Neural cell (in vitro differentiated cells): ENCODE data around the gene CPHXL2. TPM values are rescaled to one million over a fixed set of nuclear protein-coding genes. Genes with fewer than 3 reads are reported as not detected.

Experiments
- H2AFZ ChIP-seq: fragments of 200-600, 300-800 bp; sonication (generic), shearing (Covaris generic); 2 replicates; pipeline ENCODE4 v1.6.0; 2014; ENCODE audit warnings: low read depth, mild to moderate bottlenecking, antibody characterized with exemption, low read length, moderate library complexity
- H3F3A ChIP-seq: fragments of 200-600 bp; shearing (Covaris generic); 2 replicates; pipeline ENCODE4 v1.6.1; 2016; ENCODE audit warnings: mild to moderate bottlenecking, moderate library complexity, mixed read lengths, antibody characterized with exemption, low read length; ENCODE audit not compliant: insufficient read depth, poor library complexity, severe bottlenecking
- H3K27ac ChIP-seq: fragments of 200-600, 300-800 bp; sonication (generic), shearing (Covaris generic); 2 replicates; pipeline ENCODE4 v1.5.1; 2014; ENCODE audit warnings: mild to moderate bottlenecking, low read length, moderate library complexity
- H3K27me3 ChIP-seq: fragments of 300-800, 200-600 bp; sonication (generic), shearing (Covaris generic); 2 replicates; pipeline ENCODE4 v1.6.0; 2014; ENCODE audit warnings: mild to moderate bottlenecking, low read depth, low read length, moderate library complexity; ENCODE audit not compliant: insufficient read depth
- H3K36me3 ChIP-seq: fragments of 300-800, 200-600 bp; sonication (generic), shearing (Covaris generic); 2 replicates; pipeline ENCODE4 v1.5.1; 2014; ENCODE audit warnings: mild to moderate bottlenecking, antibody characterized with exemption, low read length, moderate library complexity; ENCODE audit not compliant: insufficient read depth
- H3K4me2 ChIP-seq: fragments of 300-800, 200-600 bp; sonication (generic), shearing (Covaris generic); 2 replicates; pipeline ENCODE4 v1.6.0; 2014; ENCODE audit warnings: mild to moderate bottlenecking, low read length
- H3K4me3 ChIP-seq: fragments of 300-800, 200-600 bp; sonication (generic), shearing (Covaris generic); 2 replicates; pipeline ENCODE4 v1.5.1; 2014; ENCODE audit warnings: mild to moderate bottlenecking, low read length, moderate library complexity
- H3K79me2 ChIP-seq: fragments of 200-600 bp; shearing (Covaris generic); replicated peaks from 2 replicates; pipeline ENCODE4 v1.6.0; 2014; ENCODE audit warnings: mild to moderate bottlenecking, low read length, moderate library complexity; ENCODE audit not compliant: insufficient read depth
- H3K9ac ChIP-seq: fragments of 300-800, 200-600 bp; sonication (generic), shearing (Covaris generic); 2 replicates; pipeline ENCODE4 v1.6.1; 2016; ENCODE audit warnings: mild to moderate bottlenecking, low read length, mixed read lengths
- H3K9me2 ChIP-seq: fragments of 200-600 bp; shearing (Covaris generic); 2 replicates; pipeline ENCODE4 v1.6.1; 2016; ENCODE audit warnings: mild to moderate bottlenecking, low read length, mixed read lengths; ENCODE audit not compliant: insufficient read depth
- H3K9me3 ChIP-seq: fragments of 200-600, 300-800 bp; sonication (generic), shearing (Covaris generic); 2 replicates; pipeline ENCODE4 v1.6.1; 2016; ENCODE audit warnings: mild to moderate bottlenecking, mixed run types, low read length, moderate library complexity, mixed read lengths
- H4K20me1 ChIP-seq: fragments of 200-600 bp; shearing (Covaris generic); 2 replicates; pipeline ENCODE4 v1.6.1; 2016; ENCODE audit warnings: mild to moderate bottlenecking, mixed run types; ENCODE audit not compliant: insufficient read depth
- CTCF ChIP-seq: fragments of 450-650 bp; IDR thresholded peaks from 2 replicates; pipeline ENCODE4 v1.5.1; 2014; ENCODE audit warnings: antibody characterized with exemption, mild to moderate bottlenecking, moderate library complexity; ENCODE audit not compliant: poor library complexity, severe bottlenecking
- EP300 ChIP-seq: fragments of 450-650 bp; conservative IDR thresholded peaks from 2 replicates; pipeline ENCODE4 v1.6.1; 2014; ENCODE audit warnings: antibody characterized with exemption, mild to moderate bottlenecking, moderate library complexity; ENCODE audit not compliant: poor library complexity, severe bottlenecking
- EZH2 ChIP-seq: fragments of 200-600, 300-800 bp; shearing (Covaris generic), sonication (generic); IDR thresholded peaks from 2 replicates; pipeline ENCODE4 v1.6.1; 2014; ENCODE audit warnings: antibody characterized with exemption, low read length, borderline replicate concordance, mild to moderate bottlenecking; ENCODE audit not compliant: insufficient read depth, poor library complexity, severe bottlenecking
- MXI1 ChIP-seq: fragments of 450-650 bp; conservative IDR thresholded peaks from 2 replicates; pipeline ENCODE4 v1.6.1; 2014; ENCODE audit warnings: antibody characterized with exemption, mild to moderate bottlenecking; ENCODE audit not compliant: poor library complexity, severe bottlenecking
- POLR2AphosphoS5 ChIP-seq: IDR thresholded peaks from 2 replicates; pipeline ENCODE4 v1.6.1; 2012
- RAD21 ChIP-seq: fragments of 450-650 bp; conservative IDR thresholded peaks from 2 replicates; pipeline ENCODE4 v1.6.1; 2014; ENCODE audit warnings: antibody characterized with exemption, mild to moderate bottlenecking, moderate library complexity
- REST ChIP-seq: IDR thresholded peaks from 2 replicates; pipeline ENCODE4 v1.6.1; 2012; ENCODE audit warnings: borderline replicate concordance
- SMC3 ChIP-seq: fragments of 450-650 bp; conservative IDR thresholded peaks from 2 replicates; pipeline ENCODE4 v1.6.1; 2014; ENCODE audit warnings: antibody characterized with exemption, mild to moderate bottlenecking, moderate library complexity; ENCODE audit not compliant: poor library complexity
- TAF1 ChIP-seq: IDR thresholded peaks from 2 replicates; pipeline ENCODE4 v1.6.1; 2012; ENCODE audit warnings: low read depth
- polyA plus RNA-seq: library from polyadenylated mRNA; depleted of rRNA; stranded (reverse); fragments of >200 nt; gene quantifications from 2 replicates; pipeline ENCODE4 v1.2.3, GENCODE V29; 2014

Gene CPHXL2
- polyA plus RNA-seq, 1 donor from 2014 or later: not detected

- Histone ChIP-seq H3K27me3 (no peaks in the 10 kb centered on the region), H3K9ac (peak overlapping the region; percentile 99), H3K36me3 (no peaks in the 10 kb centered on the region), H3K4me3 (peak overlapping the region; percentile 87), H2AFZ (peak overlapping the region; percentile 93), H3K9me3 (no peaks in the 10 kb centered on the region), H4K20me1 (peaks cover 23% of the 10 kb centered on the region), H3K27ac (peak overlapping the region; percentile 99), H3K79me2 (peaks cover 82% of the 10 kb centered on the region), H3F3A (peaks cover 3% of the 10 kb centered on the region), H3K9me2 (no peaks in the 10 kb centered on the region), H3K4me2 (no peak overlapping the region)
- TF ChIP-seq MXI1 (peak; percentile 1), POLR2AphosphoS5 (peak; percentile 81), EP300 (no peak), TAF1 (peak; percentile 85), REST (peak; percentile 85), SMC3 (no peak)
Measured at GRCh38 chr16:75648265-75649076, 28.3 kb downstream of the CPHXL2 start.

- no peaks in the 10 kb centered on the region for H3K9me2 ChIP-seq
- peak within 1 kb of the TSS; percentile 99 for H3K27ac ChIP-seq
- H4K20me1 ChIP-seq: peaks cover 19% of the 10 kb centered on the region
- peak within 1 kb of the TSS; percentile 93 for H2AFZ ChIP-seq
- H3K79me2 ChIP-seq: peaks cover 79% of the 10 kb centered on the region
- TF ChIP-seq RAD21 (no peak), EP300 (peak; percentile 56), REST (peak; percentile 96), MXI1 (peak; percentile 99), SMC3 (no peak), CTCF (no peak), POLR2AphosphoS5 (peak; percentile 100), TAF1 (peak; percentile 98), EZH2 (no peak)
- H3K4me2 ChIP-seq: peak within 1 kb of the TSS; percentile 70
- H3K27me3 ChIP-seq: no peaks in the 10 kb centered on the region
- H3K36me3 ChIP-seq: no peaks in the 10 kb centered on the region
- H3K9ac ChIP-seq: peak within 1 kb of the TSS; percentile 99
- H3K9me3 ChIP-seq: no peaks in the 10 kb centered on the region
- H3K4me3 ChIP-seq: peak within 1 kb of the TSS; percentile 87
- peaks cover 3% of the 10 kb centered on the region for H3F3A ChIP-seq
Measured at GRCh38 chr16:75647492-75648264, 29.1 kb downstream of the CPHXL2 start, which contains the start of the genes KARS1 and TERF2IP. Gene KARS1 (minus strand): TSS chr16:75647665. CDS start chr16:75647639, 26 bp downstream. Gene TERF2IP (plus strand): TSS chr16:75647773. CDS start chr16:75647883, 110 bp downstream.
